ENCODE measurements around the gene SLAMF1.

SLAMF1 gene

GRCh38 chr1:160637065-160637464 is 9.8 kb downstream of the SLAMF1 start:
- TF ChIP-seq CTCF (IDR thresholded peaks at IDR 0.05; ENCODE audit: control insufficient read depth, insufficient read depth, low read depth, low read length, missing control alignments), result no peak

GRCh38 chr1:160636547-160636946 is 10.3 kb downstream of the SLAMF1 start:
- no peak for TF ChIP-seq CTCF (IDR thresholded peaks at IDR 0.05; ENCODE audit: control insufficient read depth, insufficient read depth, low read depth, low read length, missing control alignments)
- H3K4me3 ChIP-seq (ENCODE audit: control insufficient read depth, low read depth, low read length), result no peak overlapping the region
- DNase-seq (ENCODE audit: low read depth), result no peak

More at GRCh38 chr1:160637065-160637464, 9.8 kb downstream of the SLAMF1 start:
- H3K4me3 ChIP-seq (ENCODE audit: control insufficient read depth, low read depth, low read length), result no peak overlapping the region
- no peak for DNase-seq (ENCODE audit: low read depth)

GRCh38 chr1:160636076-160636475 is 10.8 kb downstream of the SLAMF1 start:
- H3K4me3 ChIP-seq (ENCODE audit: control insufficient read depth, low read depth, low read length), result no peak overlapping the region
- DNase-seq (ENCODE audit: low read depth), result no peak
- TF ChIP-seq CTCF (IDR thresholded peaks at IDR 0.05; ENCODE audit: control insufficient read depth, insufficient read depth, low read depth, low read length, missing control alignments), result no peak

GRCh38 chr1:160634543-160635491 is 12.0 kb downstream of the SLAMF1 start:
- no peak overlapping the region for H3K4me3 ChIP-seq (ENCODE audit: control insufficient read depth, low read depth, low read length)
- TF ChIP-seq CTCF (IDR thresholded peaks at IDR 0.05; ENCODE audit: control insufficient read depth, insufficient read depth, low read depth, low read length, missing control alignments), result no peak
- DNase-seq (ENCODE audit: low read depth), result no peak

GRCh38 chr1:160633330-160633903 is 13.4 kb downstream of the SLAMF1 start:
- no peak for TF ChIP-seq CTCF (IDR thresholded peaks at IDR 0.05; ENCODE audit: control insufficient read depth, insufficient read depth, low read depth, low read length, missing control alignments)
- no peak for DNase-seq (ENCODE audit: low read depth)
- H3K4me3 ChIP-seq (ENCODE audit: control insufficient read depth, low read depth, low read length), result no peak overlapping the region

GRCh38 chr1:160631983-160632625 is 14.7 kb downstream of the SLAMF1 start:
- H3K4me3 ChIP-seq (ENCODE audit: control insufficient read depth, low read depth, low read length), result no peak overlapping the region
- no peak for DNase-seq (ENCODE audit: low read depth)
- no peak for TF ChIP-seq CTCF (IDR thresholded peaks at IDR 0.05; ENCODE audit: control insufficient read depth, insufficient read depth, low read depth, low read length, missing control alignments)
